ENCODE results near the gene ARVCF. TPM values are rescaled to one million over a fixed set of nuclear protein-coding genes. Genes with fewer than 3 reads are reported as not detected.

The ARVCF gene
- total and polyA plus RNA-seq, 9 of the 15 experiments (the other 6 are each of a cell fraction or from before 2014, with no cell fraction given) = 0.03 to 97.4 (median 15.6) TPM

- ATAC-seq (no peak), FAIRE-seq (no peak), DNase-seq (ENCODE audit: extremely low read depth in 1 of 4, low spot score in 3 of 4) (no peak)
- no TSS peak for BruUV-seq (replicated peaks)
- Histone ChIP-seq H3K79me2 (ENCODE audit: control insufficient read depth, insufficient read depth, low read length) (no peaks in the 10 kb centered on the region), H3K9ac (ENCODE audit: insufficient read depth in 1 of 2, low read depth in 2 of 2, low read length in 2 of 2) (peak overlapping the region in 1 of 2 experiments; percentile 36; a peak in 2 of 4 replicates), H3K9me1 (ENCODE audit: control insufficient read depth, insufficient read depth, low read length) (peaks cover 17% of the 10 kb centered on the region), H3K9me3 (replicated peaks; ENCODE audit: control insufficient read depth, insufficient read depth, low read depth, low read length) (no peaks in the 10 kb centered on the region), H4K20me1 (replicated peaks; ENCODE audit: control insufficient read depth, insufficient read depth, low read length) (peaks cover 43% of the 10 kb centered on the region), H3K27ac (ENCODE audit: extremely low read depth, low read depth, low read length) (no peak overlapping the region), H3K36me3 (ENCODE audit: control insufficient read depth, insufficient read depth, low read length) (peaks cover 30% of the 10 kb centered on the region; the same call in 2 of the 3 replicates), H3K4me3 (no peak overlapping the region), H3K27me3 (ENCODE audit: control insufficient read depth in 2 of 2, insufficient read depth in 2 of 2, low read length in 2 of 2) (no peaks in the 10 kb centered on the region), H3K4me1 (replicated peaks in 1 of 2; ENCODE audit: control insufficient read depth in 2 of 2, insufficient read depth in 2 of 2, low read length in 2 of 2) (peaks cover 5 to 78% of the 10 kb centered on the region in 2 experiments; a peak in 4 of 5 replicates), H3K4me2 (ENCODE audit: insufficient read depth, low read length) (no peak overlapping the region), H2AFZ (ENCODE audit: low read depth, low read length) (no peak overlapping the region)
- 74% methylated on average over 7 of the region's 7 CpGs for WGBS (ENCODE audit: insufficient coverage, low coverage, missing lambda C conversion rate)
- ChIA-PET POLR2A (interaction anchor here (0.6 to 3.0 kb wide), 10 partner anchors 8 to 158 kb away, joined by 3 to 11 read pairs (median 4); no protein-coding TSS in a partner anchor), CTCF (ENCODE audit: low intra/inter-chr PET ratio) (interaction anchor here (0.6 kb wide), 1 partner anchor 350 kb away, joined by 3 read pairs; no protein-coding TSS in a partner anchor)
- in situ Hi-C loops (cut with MboI) = no loop called here
- intact Hi-C loops (cut with micrococcal nuclease) = no loop called here
- TF ChIP-seq PML (IDR thresholded peaks at IDR 0.05; ENCODE audit: low read length) (0 out of 2 replicates have a peak, but pooled peaks have one; percentile 12), E2F6 (IDR thresholded peaks at IDR 0.05; ENCODE audit: borderline replicate concordance in 1 of 2, extremely low read depth in 1 of 2, insufficient read depth in 1 of 2, insufficient read length in 1 of 2, low read depth in 1 of 2, low read length in 1 of 2, poor library complexity in 1 of 2, severe bottlenecking in 1 of 2) (no peak), HINFP (tag; conservative IDR thresholded peaks at IDR 0.05; ENCODE audit: low read depth) (no peak), RREB1 (CRISPR knock-in tag; IDR thresholded peaks at IDR 0.05) (0 out of 2 replicates have a peak, but pooled peaks have one; percentile 27), MECOM (CRISPR knock-in tag; IDR thresholded peaks at IDR 0.05) (no peak), RBBP5 (IDR thresholded peaks at IDR 0.05; ENCODE audit: borderline replicate concordance, insufficient read depth, low read length, poor library complexity, severe bottlenecking) (peak; percentile 39), CREB5 (CRISPR knock-in tag; IDR thresholded peaks at IDR 0.05) (no peak), NR3C1 (CRISPR knock-in tag; IDR thresholded peaks at IDR 0.05) (no peak), CHD4 (IDR thresholded peaks at IDR 0.05; ENCODE audit: insufficient read depth, insufficient replicate concordance, low read depth, low read length, poor library complexity, severe bottlenecking) (no peak)
These were observed 35.9 kb downstream of the ARVCF start for GRCh38 chr22:19980766-19981165.

Measured in K562 (cell line).